Spleen (tissue), 11 donors: ENCODE results near the gene PRUNE2. TPM values are rescaled to one million over a fixed set of nuclear protein-coding genes. Genes with fewer than 3 reads are reported as not detected.

Experiments
- DNase-seq: peaks from one replicate; pipeline ENCODE4 v3.0.0-alpha.2; 2020
- H3K27ac ChIP-seq, 8 donors: fragments of 200-600 bp; sonication (generic) in 7 of 8; 1 replicate in 4 of 8; 2 replicates in 4 of 8; pipeline versions ENCODE4 v1.5.0 to v1.8.0; 2016 to 2021; ENCODE audit warnings: inconsistent platforms in 4 of 8, mild to moderate bottlenecking in 4 of 8, moderate library complexity in 1 of 8
- H3K27me3 ChIP-seq, 7 donors: fragments of 200-600 bp; sonication (generic) in 6 of 7; replicated peaks in 1 of 7; 1 replicate in 4 of 7; 2 replicates in 3 of 7; pipeline versions ENCODE4 v1.5.0 to v1.8.0; 2016 to 2021; ENCODE audit warnings: inconsistent platforms in 3 of 7, mild to moderate bottlenecking in 1 of 7
- H3K36me3 ChIP-seq, 6 donors: fragments of 200-600 bp; sonication (generic) in 5 of 6; 1 replicate in 4 of 6; 2 replicates in 2 of 6; pipeline versions ENCODE4 v1.5.0 to v1.8.0; 2016 to 2021; ENCODE audit warnings: inconsistent platforms in 2 of 6
- H3K4me1 ChIP-seq, 6 donors: fragments of 200-600 bp; sonication (generic) in 5 of 6; 1 replicate in 3 of 6; 2 replicates in 3 of 6; pipeline versions ENCODE4 v1.5.0 to v1.8.0; 2016 to 2021; ENCODE audit warnings: inconsistent platforms in 3 of 6
- H3K4me3 ChIP-seq, 8 donors: fragments of 200-600 bp; sonication (generic) in 7 of 8; 1 replicate in 4 of 8; 2 replicates in 4 of 8; pipeline versions ENCODE4 v1.5.0 to v1.8.0; 2016 to 2021; ENCODE audit warnings: inconsistent platforms in 4 of 8, mild to moderate bottlenecking in 4 of 8, moderate library complexity in 2 of 8
- H3K9me3 ChIP-seq, 8 donors: fragments of 200-600 bp; sonication (generic) in 7 of 8; 1 replicate in 4 of 8; 2 replicates in 4 of 8; pipeline versions ENCODE4 v1.5.0 to v1.8.0; 2016 to 2021; ENCODE audit warnings: inconsistent platforms in 4 of 8
- CTCF ChIP-seq, 11 experiments: fragments of 200-600 bp in 7 of 11; fragments of 450-650 bp in 4 of 11; sonication (generic) in 4 of 11; IDR thresholded peaks in 8 of 11; conservative IDR thresholded peaks in 3 of 11; 1 replicate in 7 of 11; 2 replicates in 4 of 11; pipeline versions ENCODE4 v1.4.0 to v1.8.0; 2016 to 2021; ENCODE audit warnings: antibody characterized with exemption in 11 of 11, inconsistent platforms in 4 of 11, mild to moderate bottlenecking in 1 of 11
- POLR2A ChIP-seq, 3 donors: fragments of 450-650 bp; IDR thresholded peaks; one replicate each; pipeline ENCODE4 v1.5.1; 2017; ENCODE audit warnings: antibody characterized with exemption in 3 of 3, mild to moderate bottlenecking in 1 of 3
- POLR2AphosphoS5 ChIP-seq, 3 donors: sonication (generic); formaldehyde crosslinking; IDR thresholded peaks; one replicate each; pipeline ENCODE4 v1.5.1; 2017; ENCODE audit warnings: antibody characterized with exemption in 3 of 3
- whole genome bisulfite sequencing, 5 donors: extraction: QIAGEN DNeasy Blood & Tissue Kit in 3 of 5; methylation state at CpG; one replicate each; pipeline versions ENCODE4 v1.1.5 to v1.1.7; 2013 to 2018; 5-methylcytosine and 5-hydroxymethylcytosine counted together
- intact Hi-C: fragments of 100-400 bp; cut with DNase I; formaldehyde crosslinking; loops from one replicate; pipeline ENCODE4 v1.15.0; 2023; ENCODE audit warnings: low total_unique reads
- polyA plus RNA-seq, 3 donors: library from polyadenylated mRNA; stranded (reverse); fragments of 200-250 nt; gene quantifications; one replicate each; pipeline ENCODE4 v1.2.1, GENCODE V29; 2013
- total RNA-seq, 7 donors: library from RNA; depleted of rRNA in 3 of 7; stranded (reverse); fragments of >200 nt in 3 of 7; fragmentation: NEBNext Ultra II Directional in 4 of 7; extraction: Animal tissue kit (Norgen Biotek cat#: 25700) in 4 of 7; gene quantifications; one replicate each; pipeline versions ENCODE4 v1.1.0 to v1.2.1, GENCODE V29; 2016 to 2021
- donor health status: healthy with polysubstance abuse.
- donor health status: DM: no; HTN: no; CAD: no; lungs with moderate emphysema.
- donor health status: DM: no; HTN: no; CAD: no.
- donor health status: Bipolar disorder and iron deficiency.
- donor health status: healthy.
- donor health status: DM: no; HTN: no; CAD: no.
- donor health status: DM: yes; HTN: yes; CAD: no.

Gene PRUNE2
- total and polyA plus RNA-seq, 10 donors: 3.3 to 23.6 (median 14.0) TPM

- TF ChIP-seq CTCF (IDR thresholded peaks at IDR 0.05 in 8 of 11, conservative IDR thresholded peaks at IDR 0.05 in 3 of 11) (no peak), POLR2AphosphoS5 (IDR thresholded peaks at IDR 0.05) (no peak), POLR2A (IDR thresholded peaks at IDR 0.05) (no peak)
- intact Hi-C loops: loop anchor here (5.0 kb wide), 1 partner anchor 208 kb away; no protein-coding TSS in a partner anchor
- no peaks in the 10 kb centered on the region for H3K36me3 ChIP-seq
- H3K9me3 ChIP-seq: no peaks in the 10 kb centered on the region
- 26 to 45% (median 31%) methylated on average over 6 of the region's 6 CpGs for WGBS, 5 donors
- H3K27me3 ChIP-seq: no peaks in the 10 kb centered on the region
- no peak overlapping the region for H3K4me3 ChIP-seq
- peak overlapping the region in 5 of 8 donors; percentile 1 to 85 (median 44) for H3K27ac ChIP-seq
- H3K4me1 ChIP-seq: peaks cover 19 to 89% (median 75%) of the 10 kb centered on the region in 6 donors
- no peak for DNase-seq
These were observed 250.8 kb downstream of the PRUNE2 start for GRCh38 chr9:76655121-76655541.

- H3K4me3 ChIP-seq: no peak overlapping the region
- H3K9me3 ChIP-seq: no peaks in the 10 kb centered on the region
- TF ChIP-seq POLR2A (IDR thresholded peaks at IDR 0.05) (no peak), POLR2AphosphoS5 (IDR thresholded peaks at IDR 0.05) (no peak), CTCF (IDR thresholded peaks at IDR 0.05 in 8 of 11, conservative IDR thresholded peaks at IDR 0.05 in 3 of 11) (no peak)
- H3K27ac ChIP-seq: peak overlapping the region in 5 of 8 donors; percentile 4 to 85 (median 44)
- H3K4me1 ChIP-seq: peaks cover 19 to 92% (median 75%) of the 10 kb centered on the region in 6 donors
- intact Hi-C loops: no loop called here
- H3K27me3 ChIP-seq: no peaks in the 10 kb centered on the region
- DNase-seq: no peak
- WGBS, 5 donors: 31 to 57% (median 48%) methylated on average over 1 of the region's 1 CpG
- H3K36me3 ChIP-seq: no peaks in the 10 kb centered on the region
These were observed 251.3 kb downstream of the PRUNE2 start for GRCh38 chr9:76654575-76654974.

DNA sequence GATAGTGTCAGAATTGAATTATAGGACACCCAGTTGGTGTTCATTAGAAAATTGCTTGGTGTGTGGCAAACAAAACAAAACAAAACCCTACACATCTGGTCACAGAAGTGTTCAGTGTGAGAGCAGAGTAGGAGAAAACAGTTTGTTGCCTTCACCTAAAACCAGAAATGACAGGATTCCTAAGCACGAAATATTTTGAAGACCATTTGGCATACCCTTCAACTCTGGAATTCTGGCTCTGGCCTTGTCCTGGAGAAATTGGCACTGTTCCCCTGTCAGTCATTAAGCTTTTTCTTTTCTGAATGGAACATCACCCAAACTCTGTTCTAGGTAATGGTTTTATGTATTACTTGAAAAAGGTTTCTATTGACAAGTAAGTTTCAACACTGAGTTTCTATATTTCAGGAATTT lies 251.9 kb downstream of the PRUNE2 start:
- Histone ChIP-seq H3K4me1 (peaks cover 19 to 92% (median 75%) of the 10 kb centered on the region in 6 donors), H3K4me3 (no peak overlapping the region), H3K36me3 (no peaks in the 10 kb centered on the region), H3K27me3 (no peaks in the 10 kb centered on the region), H3K27ac (peak overlapping the region in 4 of 8 donors; percentile 4 to 85 (median 44)), H3K9me3 (no peaks in the 10 kb centered on the region)
- intact Hi-C loops: no loop called here
- WGBS, 5 donors: 50 to 78% (median 68%) methylated on average over 1 of the region's 1 CpG
- no peak for DNase-seq
- TF ChIP-seq POLR2A (IDR thresholded peaks at IDR 0.05) (no peak), CTCF (IDR thresholded peaks at IDR 0.05 in 8 of 11, conservative IDR thresholded peaks at IDR 0.05 in 3 of 11) (no peak), POLR2AphosphoS5 (IDR thresholded peaks at IDR 0.05) (no peak)

- Histone ChIP-seq H3K9me3 (no peaks in the 10 kb centered on the region), H3K4me3 (no peak overlapping the region), H3K4me1 (peaks cover 19 to 81% (median 65%) of the 10 kb centered on the region in 6 donors), H3K27me3 (no peaks in the 10 kb centered on the region), H3K27ac (peak overlapping the region; percentile 5 to 85 (median 69)), H3K36me3 (peaks cover 0 to 6% (median 0%) of the 10 kb centered on the region in 6 donors)
- intact Hi-C loops: no loop called here
- TF ChIP-seq POLR2AphosphoS5 (IDR thresholded peaks at IDR 0.05) (no peak), POLR2A (IDR thresholded peaks at IDR 0.05) (no peak), CTCF (IDR thresholded peaks at IDR 0.05 in 8 of 11, conservative IDR thresholded peaks at IDR 0.05 in 3 of 11) (no peak)
- WGBS, 5 donors: 28 to 47% (median 30%) methylated on average over 2 of the region's 2 CpGs
- DNase-seq: peak; percentile 62
These were observed 253.0 kb downstream of the PRUNE2 start for GRCh38 chr9:76652894-76653293.
